ENCODE measurements around the gene KCTD20. TPM values are rescaled to one million over a fixed set of nuclear protein-coding genes. Genes with fewer than 3 reads are reported as not detected.

The KCTD20 gene
- total and polyA plus RNA-seq, 5 donors from 2014 or later: 35.4 to 47.8 (median 41.7) TPM

- Mint-ChIP-seq H3K27me3 (no peaks in the 10 kb centered on the region), H3K4me1 (peaks cover 12 to 28% (median 21%) of the 10 kb centered on the region in 4 donors), H3K4me3 (no peak overlapping the region), H3K9me3 (no peaks in the 10 kb centered on the region), H3K36me3 (peaks cover 48% of the 10 kb centered on the region), H3K27ac (peak overlapping the region in 1 of 3 donors; percentile 26)
- DNase-seq (no peak), ATAC-seq (ENCODE audit: low read depth in 2 of 2) (no peak)
- H3K4me1 ChIP-seq (ENCODE audit: control insufficient read depth, insufficient read depth, low read length, poor library complexity, severe bottlenecking): peaks cover 2% of the 10 kb centered on the region
- no peak overlapping the region for H3K27ac ChIP-seq (ENCODE audit: insufficient read depth, low read length, poor library complexity, severe bottlenecking)
- no peaks in the 10 kb centered on the region for H3K27me3 ChIP-seq (ENCODE audit: control insufficient read depth, insufficient read depth, low read length)
- H3K36me3 ChIP-seq (ENCODE audit: control insufficient read depth, insufficient read depth, low read length): peaks cover 92% of the 10 kb centered on the region
- H3K9me3 ChIP-seq (ENCODE audit: control insufficient read depth in 2 of 2, low read length in 2 of 2): no peaks in the 10 kb centered on the region
- no peak overlapping the region for H3K4me3 ChIP-seq (ENCODE audit: low read depth, low read length)
These were observed 57.1 kb downstream of the KCTD20 start for GRCh38 chr6:36499918-36500317.

GRCh38 chr6:36501686-36502085 lies 58.9 kb downstream of the KCTD20 start:
- Mint-ChIP-seq H3K36me3 (peaks cover 49% of the 10 kb centered on the region), H3K9me3 (no peaks in the 10 kb centered on the region), H3K4me3 (no peak overlapping the region), H3K27ac (peak overlapping the region in 1 of 3 donors; percentile 11), H3K4me1 (peaks cover 28 to 40% (median 34%) of the 10 kb centered on the region in 4 donors), H3K27me3 (no peaks in the 10 kb centered on the region)
- H3K9me3 ChIP-seq (ENCODE audit: control insufficient read depth in 2 of 2, low read length in 2 of 2): no peaks in the 10 kb centered on the region
- H3K27me3 ChIP-seq (ENCODE audit: control insufficient read depth, insufficient read depth, low read length): no peaks in the 10 kb centered on the region
- DNase-seq: no peak
- H3K4me1 ChIP-seq (ENCODE audit: control insufficient read depth, insufficient read depth, low read length, poor library complexity, severe bottlenecking): peaks cover 20% of the 10 kb centered on the region
- ATAC-seq (ENCODE audit: low read depth in 2 of 2): no peak
- peaks cover 86% of the 10 kb centered on the region for H3K36me3 ChIP-seq (ENCODE audit: control insufficient read depth, insufficient read depth, low read length)
- H3K27ac ChIP-seq (ENCODE audit: insufficient read depth, low read length, poor library complexity, severe bottlenecking): no peak overlapping the region
- H3K4me3 ChIP-seq (ENCODE audit: low read depth, low read length): no peak overlapping the region

- Mint-ChIP-seq H3K4me1 (peaks cover 43 to 57% (median 46%) of the 10 kb centered on the region in 4 donors), H3K27me3 (no peaks in the 10 kb centered on the region), H3K27ac (peak overlapping the region in 1 of 3 donors; percentile 77), H3K36me3 (peaks cover 42% of the 10 kb centered on the region), H3K4me3 (no peak overlapping the region), H3K9me3 (no peaks in the 10 kb centered on the region)
- DNase-seq (no peak), ATAC-seq (ENCODE audit: low read depth in 2 of 2) (no peak)
- H3K27me3 ChIP-seq (ENCODE audit: control insufficient read depth, insufficient read depth, low read length): no peaks in the 10 kb centered on the region
- H3K27ac ChIP-seq (ENCODE audit: insufficient read depth, low read length, poor library complexity, severe bottlenecking): no peak overlapping the region
- H3K4me3 ChIP-seq (ENCODE audit: low read depth, low read length): no peak overlapping the region
- H3K36me3 ChIP-seq (ENCODE audit: control insufficient read depth, insufficient read depth, low read length): peaks cover 69% of the 10 kb centered on the region
- no peaks in the 10 kb centered on the region for H3K9me3 ChIP-seq (ENCODE audit: control insufficient read depth in 2 of 2, low read length in 2 of 2)
- H3K4me1 ChIP-seq (ENCODE audit: control insufficient read depth, insufficient read depth, low read length, poor library complexity, severe bottlenecking): peaks cover 31% of the 10 kb centered on the region
These were observed 61.4 kb downstream of the KCTD20 start for GRCh38 chr6:36504181-36504580.

- no peak for DNase-seq
- peak overlapping the region in 2 of 3 donors; percentile 59 to 82 for H3K27ac Mint-ChIP-seq
- no peaks in the 10 kb centered on the region for H3K9me3 Mint-ChIP-seq
- no peaks in the 10 kb centered on the region for H3K9me3 ChIP-seq (ENCODE audit: control insufficient read depth in 2 of 2, low read length in 2 of 2)
- H3K27ac ChIP-seq (ENCODE audit: insufficient read depth, low read length, poor library complexity, severe bottlenecking): no peak overlapping the region
- no peaks in the 10 kb centered on the region for H3K27me3 ChIP-seq (ENCODE audit: control insufficient read depth, insufficient read depth, low read length)
- H3K4me1 ChIP-seq (ENCODE audit: control insufficient read depth, insufficient read depth, low read length, poor library complexity, severe bottlenecking): peaks cover 31% of the 10 kb centered on the region
- peaks cover 41% of the 10 kb centered on the region for H3K36me3 Mint-ChIP-seq
- H3K4me3 ChIP-seq (ENCODE audit: low read depth, low read length): no peak overlapping the region
- peaks cover 69% of the 10 kb centered on the region for H3K36me3 ChIP-seq (ENCODE audit: control insufficient read depth, insufficient read depth, low read length)
- peak overlapping the region in 2 of 4 donors; percentile 33 to 51 for H3K4me3 Mint-ChIP-seq
- H3K4me1 Mint-ChIP-seq: peaks cover 40 to 49% (median 46%) of the 10 kb centered on the region in 4 donors
- no peaks in the 10 kb centered on the region for H3K27me3 Mint-ChIP-seq
- ATAC-seq (ENCODE audit: low read depth in 2 of 2): no peak
These were observed 62.2 kb downstream of the KCTD20 start for GRCh38 chr6:36504982-36505381.

GRCh38 chr6:36505744-36506534 lies 63.1 kb downstream of the KCTD20 start:
- ATAC-seq (ENCODE audit: low read depth in 2 of 2) (peak in 1 of 2 donors; percentile 62), DNase-seq (peak in 1 of 3 donors; percentile 40)
- H3K9me3 Mint-ChIP-seq: no peaks in the 10 kb centered on the region
- H3K27me3 Mint-ChIP-seq: no peaks in the 10 kb centered on the region
- H3K27ac Mint-ChIP-seq: peak overlapping the region; percentile 59 to 92 (median 82)
- H3K4me1 Mint-ChIP-seq: peaks cover 40 to 49% (median 47%) of the 10 kb centered on the region in 4 donors
- Histone ChIP-seq H3K27ac (ENCODE audit: insufficient read depth, low read length, poor library complexity, severe bottlenecking) (peak overlapping the region; percentile 53), H3K4me1 (ENCODE audit: control insufficient read depth, insufficient read depth, low read length, poor library complexity, severe bottlenecking) (peaks cover 31% of the 10 kb centered on the region), H3K27me3 (ENCODE audit: control insufficient read depth, insufficient read depth, low read length) (no peaks in the 10 kb centered on the region), H3K9me3 (ENCODE audit: control insufficient read depth in 2 of 2, low read length in 2 of 2) (no peaks in the 10 kb centered on the region), H3K4me3 (ENCODE audit: low read depth, low read length) (peak overlapping the region; percentile 66), H3K36me3 (ENCODE audit: control insufficient read depth, insufficient read depth, low read length) (peaks cover 74% of the 10 kb centered on the region)
- peak overlapping the region; percentile 29 to 76 (median 49) for H3K4me3 Mint-ChIP-seq
- H3K36me3 Mint-ChIP-seq: peaks cover 48% of the 10 kb centered on the region

- peak in 1 of 2 donors; percentile 63 for ATAC-seq (ENCODE audit: low read depth in 2 of 2)
These were observed 63.8 kb downstream of the KCTD20 start for GRCh38 chr6:36506611-36507010.

GRCh38 chr6:36508532-36508931 lies 65.7 kb downstream of the KCTD20 start:
- H3K9me3 ChIP-seq (ENCODE audit: control insufficient read depth in 2 of 2, low read length in 2 of 2): no peaks in the 10 kb centered on the region

More at GRCh38 chr6:36506611-36507010, 63.8 kb downstream of the KCTD20 start:
- H3K27ac ChIP-seq (ENCODE audit: insufficient read depth, low read length, poor library complexity, severe bottlenecking): peak overlapping the region; percentile 53
- Mint-ChIP-seq H3K4me1 (peaks cover 39 to 49% (median 48%) of the 10 kb centered on the region in 4 donors), H3K27ac (peak overlapping the region; percentile 39 to 92 (median 82)), H3K4me3 (peak overlapping the region in 3 of 4 donors; percentile 29 to 76 (median 65)), H3K36me3 (peaks cover 49% of the 10 kb centered on the region), H3K9me3 (no peaks in the 10 kb centered on the region), H3K27me3 (no peaks in the 10 kb centered on the region)
- no peaks in the 10 kb centered on the region for H3K9me3 ChIP-seq (ENCODE audit: control insufficient read depth in 2 of 2, low read length in 2 of 2)
- peaks cover 73% of the 10 kb centered on the region for H3K36me3 ChIP-seq (ENCODE audit: control insufficient read depth, insufficient read depth, low read length)
- peaks cover 31% of the 10 kb centered on the region for H3K4me1 ChIP-seq (ENCODE audit: control insufficient read depth, insufficient read depth, low read length, poor library complexity, severe bottlenecking)
- peak overlapping the region; percentile 66 for H3K4me3 ChIP-seq (ENCODE audit: low read depth, low read length)
- DNase-seq: no peak
- H3K27me3 ChIP-seq (ENCODE audit: control insufficient read depth, insufficient read depth, low read length): no peaks in the 10 kb centered on the region

More at GRCh38 chr6:36508532-36508931, 65.7 kb downstream of the KCTD20 start:
- no peaks in the 10 kb centered on the region for H3K27me3 ChIP-seq (ENCODE audit: control insufficient read depth, insufficient read depth, low read length)
- peak overlapping the region in 2 of 3 donors; percentile 43 to 82 for H3K27ac Mint-ChIP-seq
- peaks cover 64% of the 10 kb centered on the region for H3K36me3 ChIP-seq (ENCODE audit: control insufficient read depth, insufficient read depth, low read length)
- no peak overlapping the region for H3K4me3 Mint-ChIP-seq
- ATAC-seq (ENCODE audit: low read depth in 2 of 2) (no peak), DNase-seq (no peak)
- no peak overlapping the region for H3K27ac ChIP-seq (ENCODE audit: insufficient read depth, low read length, poor library complexity, severe bottlenecking)
- no peaks in the 10 kb centered on the region for H3K27me3 Mint-ChIP-seq
- peaks cover 31% of the 10 kb centered on the region for H3K4me1 ChIP-seq (ENCODE audit: control insufficient read depth, insufficient read depth, low read length, poor library complexity, severe bottlenecking)
- peaks cover 38 to 46% (median 42%) of the 10 kb centered on the region in 4 donors for H3K4me1 Mint-ChIP-seq
- no peak overlapping the region for H3K4me3 ChIP-seq (ENCODE audit: low read depth, low read length)
- H3K9me3 Mint-ChIP-seq: no peaks in the 10 kb centered on the region
- peaks cover 52% of the 10 kb centered on the region for H3K36me3 Mint-ChIP-seq

All from CD4-positive, CD25-positive, alpha-beta regulatory T cell (primary cell).